ELF-1 (cell line): ENCODE results near the gene CCM2L.

Experiments
- DNase-seq: peaks from one replicate; pipeline ENCODE4 v3.0.0-alpha.2; 2016; ENCODE audit warnings: low read depth, low spot score

CCM2L gene

DNA sequence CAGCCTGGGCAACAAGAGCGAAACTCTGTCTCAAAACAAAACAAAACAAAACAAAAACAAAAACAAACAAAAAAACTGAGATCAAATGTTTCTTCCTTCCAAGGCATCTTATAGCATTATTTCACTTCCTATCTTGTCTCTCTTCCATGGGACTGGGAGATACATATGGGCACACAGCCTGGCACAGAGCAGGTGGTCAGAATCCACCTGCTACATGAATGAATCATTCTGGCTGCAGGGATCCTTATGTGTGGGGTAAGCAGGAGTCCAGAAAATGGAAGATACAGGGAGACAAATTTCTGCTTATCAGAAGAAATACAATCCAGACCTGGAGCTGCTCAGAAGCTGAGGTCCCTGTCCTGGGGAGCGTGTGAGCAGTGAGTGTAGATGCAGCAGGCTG lies 18.2 kb upstream of the CCM2L start:
- DNase-seq: no peak

DNA sequence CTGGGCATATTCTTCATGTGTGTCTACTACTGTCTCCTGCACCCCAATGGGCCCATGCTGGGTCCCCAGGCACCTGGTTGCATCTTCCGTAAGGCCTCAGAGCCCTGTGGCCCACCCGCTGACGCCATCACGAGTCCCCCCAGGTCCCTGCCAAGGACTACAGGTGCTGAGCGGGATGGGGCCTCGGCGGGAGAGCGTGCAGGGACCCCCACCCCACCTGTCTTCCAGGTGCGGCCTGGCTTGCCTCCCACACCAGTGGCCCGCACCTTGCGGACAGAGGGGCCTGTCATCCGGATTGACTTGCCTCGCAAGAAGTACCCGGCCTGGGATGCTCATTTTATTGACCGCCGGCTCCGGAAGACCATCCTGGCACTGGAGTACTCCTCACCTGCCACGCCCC lies 13.2 kb upstream of the CCM2L start:
- DNase-seq: no peak

DNA sequence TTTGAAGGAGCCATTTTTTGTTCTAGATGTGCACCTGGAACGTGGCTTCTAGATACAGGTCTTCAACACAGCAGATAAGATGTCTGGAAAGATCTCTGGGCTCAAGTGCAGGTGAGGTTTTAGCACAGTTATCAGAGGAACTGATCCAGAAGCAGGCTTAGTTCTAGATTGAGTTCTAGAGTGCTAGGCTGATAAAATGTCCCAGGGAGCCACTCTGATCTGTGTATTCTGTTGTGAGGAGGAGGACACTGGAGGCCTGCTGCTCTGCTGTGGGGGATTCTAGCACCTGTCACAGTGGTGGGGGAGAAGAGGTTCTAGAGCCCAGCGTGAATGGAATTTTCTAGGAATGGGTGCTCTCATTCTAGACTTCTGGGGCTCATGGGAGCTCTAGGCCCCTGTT lies 12.0 kb upstream of the CCM2L start:
- no peak for DNase-seq

DNA sequence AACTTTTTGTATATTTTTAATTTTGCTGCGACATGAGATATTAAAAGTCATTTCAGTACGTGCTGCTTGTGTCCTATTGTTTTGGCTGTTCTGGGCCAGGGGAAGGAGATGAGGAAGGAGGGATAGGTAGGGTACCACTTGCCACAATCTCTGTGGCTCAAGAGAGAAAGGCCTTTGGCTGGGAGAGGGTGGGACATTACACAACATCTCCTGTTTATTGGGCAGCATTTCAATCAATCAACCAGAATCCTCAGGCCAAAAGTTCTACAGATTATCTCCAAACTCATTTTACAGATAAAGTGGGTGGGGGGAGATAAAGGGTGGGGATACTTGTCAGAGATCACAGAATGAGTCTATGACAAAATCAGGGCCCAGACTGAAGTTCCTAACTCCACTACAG lies 6.9 kb upstream of the CCM2L start:
- DNase-seq: no peak

DNA sequence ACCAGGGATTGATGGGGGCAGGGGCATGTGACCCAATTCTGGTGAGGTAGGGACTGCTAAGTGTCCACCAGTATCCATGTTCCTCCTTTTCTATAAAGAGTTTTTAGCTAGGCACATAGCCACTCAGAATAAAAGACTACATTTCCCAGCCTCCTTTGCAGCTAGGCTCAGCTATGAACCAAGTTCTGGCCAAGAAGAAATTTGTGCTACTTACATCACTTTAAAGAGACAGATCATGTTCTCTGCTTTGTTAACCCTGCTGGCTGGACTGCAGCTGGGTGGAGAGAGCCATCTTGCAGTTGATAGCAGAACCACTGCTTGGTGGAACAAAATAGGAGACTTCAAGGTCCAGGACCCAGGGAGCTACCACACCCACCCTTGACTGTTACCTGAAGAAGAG lies 5.3 kb upstream of the CCM2L start:
- DNase-seq: no peak

DNA sequence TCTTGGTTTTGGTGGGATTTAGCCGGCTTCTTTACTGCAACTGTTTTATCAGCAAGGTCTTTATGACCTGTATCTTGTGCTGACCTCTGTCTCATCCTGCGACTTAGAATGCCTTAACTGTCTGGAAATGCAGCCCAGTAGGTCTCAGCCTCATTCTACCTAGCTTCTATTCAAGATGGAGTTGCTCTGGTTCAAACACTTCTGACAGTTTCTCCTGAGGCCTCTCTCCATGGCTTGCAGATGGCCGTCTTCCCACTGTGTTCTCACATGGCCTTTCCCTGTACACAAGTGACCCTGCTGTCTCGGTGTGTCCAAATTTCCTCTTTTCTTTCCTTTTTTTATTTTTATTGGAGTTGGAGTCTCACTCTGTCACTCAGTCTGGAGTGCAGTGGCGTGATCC lies 4.2 kb upstream of the CCM2L start:
- no peak for DNase-seq

DNA sequence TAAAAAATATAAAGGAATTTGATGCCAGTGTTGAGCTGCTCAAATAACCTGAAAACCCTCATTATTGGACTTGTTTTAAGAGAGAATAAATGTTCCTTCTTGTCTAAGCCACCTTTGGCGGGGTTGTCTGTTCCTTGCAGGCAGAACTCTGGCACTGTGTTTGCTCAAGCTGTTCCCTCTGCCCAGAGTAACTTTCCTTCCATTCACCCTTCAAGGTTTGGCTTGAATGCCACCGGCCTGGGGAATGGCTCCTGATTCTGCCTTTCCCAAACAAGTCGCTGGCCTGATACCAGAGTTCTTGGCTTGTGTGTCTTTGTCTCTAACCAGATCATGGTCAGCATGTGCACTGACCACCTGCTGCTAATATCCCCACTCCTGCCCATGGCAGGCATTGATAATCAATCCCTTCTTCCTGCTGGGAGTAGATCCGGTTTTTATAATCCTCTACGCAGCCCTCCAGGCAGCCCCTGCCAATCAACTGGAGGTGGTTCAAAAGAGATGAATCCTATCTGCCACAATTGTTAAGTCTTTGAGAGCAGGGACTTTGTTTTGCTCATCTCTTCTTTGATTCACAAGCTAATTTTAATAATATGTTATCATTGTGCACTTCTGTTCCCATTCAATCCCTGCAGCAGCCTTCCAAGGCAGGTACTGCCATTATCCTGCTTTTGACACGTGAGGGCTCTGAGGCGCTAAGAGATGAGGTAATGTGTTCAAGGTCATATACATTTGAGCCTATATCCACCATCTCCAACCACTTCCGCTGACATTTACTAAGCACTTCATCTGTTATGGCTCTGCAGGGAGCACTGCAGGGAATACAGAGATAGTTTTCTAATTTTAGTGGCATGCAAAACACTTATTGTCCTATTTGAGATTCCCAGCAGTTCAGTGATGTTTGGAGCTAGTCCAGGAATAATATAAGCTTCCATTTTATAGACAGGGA lies 3.1 kb upstream of the CCM2L start:
- DNase-seq: no peak

DNA sequence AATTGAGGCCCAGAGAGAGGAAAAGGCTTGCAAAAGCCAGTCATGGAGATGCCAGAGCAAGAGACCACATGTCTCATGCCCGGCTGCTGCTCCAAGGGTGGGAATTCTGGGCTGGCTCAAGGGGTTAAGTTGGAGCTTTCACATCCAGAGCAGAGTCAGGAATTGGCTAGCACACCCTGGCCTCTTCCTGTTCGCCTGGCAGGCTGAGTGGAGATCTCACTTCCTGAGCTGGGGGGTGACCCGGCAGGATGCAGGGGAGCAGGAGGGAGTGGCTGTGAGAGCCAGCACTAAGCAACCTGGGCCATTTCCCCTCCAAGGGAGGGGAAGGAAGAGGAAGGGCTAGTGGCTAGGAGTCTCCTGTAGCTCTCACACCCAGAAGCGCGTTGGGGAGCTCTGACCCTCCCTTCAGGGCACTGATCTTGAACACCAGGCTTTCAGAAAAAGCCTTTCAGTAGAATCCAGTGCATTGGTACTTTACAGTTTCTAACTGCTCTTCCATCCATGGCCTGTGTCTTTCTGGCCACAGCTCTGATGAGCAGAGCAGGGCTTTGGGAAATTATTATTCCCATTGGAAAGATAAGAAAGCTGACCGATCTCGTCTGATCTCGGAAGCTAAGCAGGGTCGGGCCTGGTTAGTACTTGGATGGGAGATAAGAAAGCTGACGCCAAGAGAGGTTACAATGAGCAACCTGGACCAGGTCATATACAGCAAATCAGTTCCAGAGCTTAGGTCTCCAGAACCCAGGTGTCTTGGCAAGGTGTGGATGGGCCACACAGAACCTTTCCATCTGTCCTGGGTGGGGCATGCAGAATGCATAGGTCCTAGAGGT lies 2.2 kb upstream of the CCM2L start:
- DNase-seq: peak; percentile 14

DNA sequence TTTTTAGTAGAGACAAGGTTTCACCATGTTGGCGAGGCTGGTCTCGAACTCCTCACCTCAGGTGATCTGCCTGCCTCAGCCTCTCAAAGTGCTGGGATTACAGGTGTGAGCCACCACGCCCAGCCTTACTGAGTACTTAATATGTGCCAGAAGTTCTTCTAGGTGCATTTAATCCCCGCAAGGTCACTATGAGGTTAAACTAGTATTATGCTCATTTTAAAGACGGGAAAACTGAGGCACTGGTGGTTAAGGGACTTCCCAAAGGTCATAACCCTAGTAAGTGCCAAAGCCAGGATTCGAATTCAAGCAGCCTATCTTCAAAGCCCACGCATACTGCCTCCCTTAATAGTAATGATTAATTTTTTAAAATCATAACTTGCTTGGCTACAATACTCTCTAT lies 674 bp upstream of the CCM2L start:
- DNase-seq: no peak

DNA sequence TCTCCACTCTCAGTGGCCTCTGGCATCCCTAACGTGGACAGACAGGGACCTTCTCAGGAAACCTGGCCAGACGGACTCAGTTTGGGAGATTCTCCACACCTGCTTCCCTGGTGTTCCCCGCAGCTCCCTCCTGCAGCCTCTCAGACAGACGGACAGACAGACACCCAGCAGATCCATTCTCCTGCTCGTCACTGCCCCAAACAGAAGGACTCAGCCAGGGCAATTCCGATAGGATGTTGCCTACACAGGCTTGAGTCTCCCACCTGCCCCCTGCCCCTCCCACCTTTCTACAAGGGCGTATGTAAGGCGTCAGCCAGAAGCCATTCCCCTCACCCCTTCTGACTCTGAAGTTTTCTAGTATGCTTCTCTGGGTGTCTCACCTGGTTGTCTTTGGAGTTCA lies 428 bp downstream of the CCM2L start:
- no peak for DNase-seq

DNA sequence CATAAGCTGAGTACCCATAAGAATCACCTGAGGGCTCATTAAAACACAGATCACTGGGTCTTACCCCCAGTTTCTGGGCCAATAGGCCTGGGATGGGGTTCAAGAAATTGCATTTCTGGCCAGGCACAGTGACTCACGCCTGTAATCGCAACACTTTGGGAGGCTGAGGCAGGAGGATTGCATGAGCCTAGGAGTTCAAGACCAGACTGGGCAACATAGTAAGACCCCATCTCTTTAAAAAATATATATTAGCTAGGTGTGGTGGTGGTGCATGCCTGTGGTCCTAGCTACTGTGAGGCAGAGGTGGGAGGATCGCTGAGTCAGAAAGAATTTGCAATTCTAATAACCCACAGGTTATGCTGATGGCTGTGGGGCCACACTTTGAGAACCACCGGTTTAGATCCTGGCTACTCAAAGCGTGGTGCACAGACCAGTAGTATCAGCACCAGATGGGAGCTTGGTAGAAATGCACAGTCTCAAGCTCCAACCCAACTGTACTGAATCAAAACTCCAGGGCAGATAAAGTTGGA lies 2.0 kb downstream of the CCM2L start:
- DNase-seq: no peak

DNA sequence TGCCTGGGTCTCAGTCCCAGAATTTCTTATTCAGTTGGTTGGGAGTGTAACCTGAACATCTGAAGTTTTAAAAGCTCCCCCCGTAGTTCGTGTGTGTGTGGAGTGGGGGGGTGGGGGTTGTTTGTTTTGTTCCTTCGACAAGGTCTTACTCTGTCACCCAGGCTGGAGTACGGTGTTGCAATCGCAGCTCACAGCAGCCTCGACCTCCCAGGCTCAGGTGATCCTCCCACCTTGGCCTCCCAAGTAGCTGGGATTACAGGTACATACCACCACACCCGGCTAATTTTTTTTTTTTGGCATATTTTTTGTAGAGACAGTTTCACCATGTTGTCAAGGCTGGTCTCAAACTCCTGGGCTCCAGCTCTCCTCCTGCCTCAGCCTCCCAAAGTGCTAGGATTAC lies 3.1 kb downstream of the CCM2L start:
- no peak for DNase-seq

DNA sequence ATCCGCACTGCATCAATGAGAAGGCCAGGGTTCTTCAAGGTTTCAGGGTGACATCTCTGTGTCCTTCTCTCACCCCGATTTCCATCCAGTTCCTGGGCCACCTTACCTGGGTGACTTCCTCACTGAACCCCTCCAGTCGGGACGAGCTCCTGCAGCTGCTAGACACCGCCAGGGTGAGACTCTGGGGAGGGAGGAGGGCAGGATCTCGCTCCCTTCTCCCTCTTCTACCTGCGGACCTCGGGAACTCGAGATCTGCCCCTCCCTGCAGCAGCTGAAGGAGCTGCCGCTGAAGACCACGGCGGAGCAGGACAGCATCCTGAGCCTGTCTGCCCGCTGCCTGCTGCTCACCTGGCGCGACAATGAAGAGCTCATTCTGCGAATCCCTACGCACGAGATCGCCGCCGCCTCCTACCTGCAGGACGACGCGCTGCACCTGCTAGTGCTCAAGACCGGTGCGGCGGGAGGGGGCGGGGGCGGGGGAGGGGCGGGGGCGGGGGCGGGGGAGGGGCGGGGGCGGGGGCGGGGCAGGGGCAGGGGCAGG lies 7.5 kb downstream of the CCM2L start:
- DNase-seq: peak; percentile 89

DNA sequence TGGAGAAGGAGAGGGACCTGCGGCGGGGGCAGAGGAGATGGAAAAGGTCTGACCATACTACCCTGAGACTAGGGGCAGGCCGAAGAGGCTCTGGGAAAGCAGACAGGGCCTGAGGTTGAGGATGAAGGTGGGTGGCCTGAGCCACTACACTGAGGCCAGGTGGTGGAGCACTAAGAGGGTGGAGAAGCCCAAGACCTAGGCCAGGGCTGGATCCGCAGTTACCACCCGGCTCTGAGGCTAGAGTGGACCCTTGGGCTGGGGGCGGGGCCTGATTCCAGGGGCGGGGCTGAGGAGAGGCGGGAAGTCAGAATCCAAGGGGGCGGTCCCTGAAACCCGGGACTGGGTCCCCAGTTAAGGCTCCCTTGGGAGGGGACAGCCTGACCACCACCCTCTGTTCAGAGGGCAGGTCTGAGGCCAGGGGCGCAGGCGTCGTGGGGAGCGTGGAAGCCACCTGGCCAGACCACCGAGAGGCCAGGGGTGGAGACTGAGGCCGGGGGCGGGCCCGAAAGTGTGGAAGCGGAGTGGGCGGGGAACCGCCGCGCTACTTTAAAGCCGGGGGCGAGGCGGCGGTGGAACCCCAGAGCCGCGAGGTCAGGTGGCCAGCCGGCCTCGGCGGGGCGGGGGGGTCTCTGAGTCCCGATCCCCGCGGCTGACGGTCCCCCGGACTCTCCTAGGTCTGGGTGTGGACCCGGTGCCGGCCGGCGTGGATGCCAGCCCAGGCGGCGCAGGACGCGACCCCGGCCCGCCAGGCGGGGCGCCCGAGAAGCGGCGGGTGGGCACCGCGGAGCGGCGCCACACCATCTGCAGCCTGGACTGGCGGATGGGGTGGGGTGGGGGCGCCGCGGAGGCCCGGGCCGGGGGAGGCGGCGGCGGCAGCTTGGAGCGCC lies 8.3 kb downstream of the CCM2L start:
- peak; percentile 91 for DNase-seq

DNA sequence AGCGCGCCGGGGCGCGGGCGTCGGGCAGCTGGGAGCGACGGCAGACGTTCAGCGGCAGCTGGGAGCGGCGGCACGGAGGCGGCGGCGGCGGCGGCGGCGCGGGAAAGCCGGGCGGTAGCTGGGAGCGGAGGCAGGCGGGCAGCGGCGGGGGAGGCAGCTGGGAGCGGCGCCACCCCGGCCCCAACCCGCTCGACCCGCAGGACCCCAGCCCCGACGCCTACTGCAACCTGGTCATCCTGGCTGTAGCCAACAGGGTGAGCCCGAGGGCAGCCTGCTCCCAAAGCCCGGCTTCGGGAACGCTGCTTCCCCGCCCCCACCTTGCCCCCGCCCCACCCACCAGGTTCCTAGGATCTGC lies 8.9 kb downstream of the CCM2L start:
- peak; percentile 50 for DNase-seq

DNA sequence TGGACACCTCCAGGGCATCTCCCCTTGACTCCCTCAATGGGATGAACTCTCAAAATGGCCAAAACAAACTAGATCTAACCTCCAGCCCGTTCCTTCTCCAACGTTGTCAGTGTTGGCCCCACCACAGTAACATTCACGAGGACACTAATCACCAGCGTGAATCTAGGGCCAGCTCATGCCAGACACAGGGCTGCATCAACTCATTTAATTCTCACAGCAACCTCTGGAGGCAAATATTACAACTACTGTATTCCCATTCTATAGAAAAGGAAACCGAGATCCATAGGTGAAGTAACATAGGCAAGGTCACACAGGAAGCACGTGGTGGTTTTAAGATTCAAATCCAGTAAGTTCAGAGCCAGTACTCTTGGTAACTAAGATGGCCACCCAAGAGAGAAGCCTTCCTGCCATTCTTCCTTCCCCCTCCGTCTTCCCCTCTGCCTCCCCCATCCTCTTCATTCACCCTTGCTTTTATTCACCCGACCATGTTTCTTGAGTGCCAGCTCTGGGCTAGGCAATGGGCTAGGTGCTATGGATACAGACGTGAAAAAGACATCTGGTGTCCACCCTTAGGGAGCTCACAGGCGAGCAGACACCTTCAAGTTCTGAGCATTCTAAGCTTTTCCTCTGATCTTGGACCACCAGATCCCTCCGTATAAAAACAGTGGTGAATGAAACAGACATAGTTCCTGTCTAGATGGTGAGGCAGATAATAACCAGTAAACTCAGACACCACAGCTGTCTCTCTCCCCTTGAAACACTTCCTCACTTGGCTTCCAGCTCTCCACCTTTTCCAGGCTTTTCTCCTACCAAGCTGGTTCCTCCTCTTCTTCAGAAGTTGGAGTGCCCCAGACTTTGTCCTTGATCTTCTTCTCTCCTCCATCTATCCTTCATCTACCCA lies 9.6 kb downstream of the CCM2L start:
- DNase-seq: no peak

DNA sequence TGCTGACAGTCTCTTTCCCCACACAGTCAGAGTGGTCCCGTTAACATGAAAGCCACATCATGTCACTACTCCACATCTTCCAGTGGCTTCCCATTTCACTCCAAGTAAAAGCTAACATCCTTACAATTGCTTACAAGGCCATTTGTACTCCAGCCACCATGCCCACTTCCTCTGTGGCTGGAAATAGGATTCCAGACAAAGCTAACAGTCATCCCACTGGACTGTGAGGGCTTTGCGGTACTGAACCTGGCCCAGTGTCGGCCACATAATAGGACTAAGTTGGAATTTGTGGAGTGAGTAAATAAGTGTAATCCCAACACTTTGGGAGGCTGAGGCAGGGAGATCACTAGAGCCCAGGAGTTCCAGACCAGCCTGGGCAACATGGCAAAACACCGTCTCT lies 10.9 kb downstream of the CCM2L start:
- DNase-seq: no peak

DNA sequence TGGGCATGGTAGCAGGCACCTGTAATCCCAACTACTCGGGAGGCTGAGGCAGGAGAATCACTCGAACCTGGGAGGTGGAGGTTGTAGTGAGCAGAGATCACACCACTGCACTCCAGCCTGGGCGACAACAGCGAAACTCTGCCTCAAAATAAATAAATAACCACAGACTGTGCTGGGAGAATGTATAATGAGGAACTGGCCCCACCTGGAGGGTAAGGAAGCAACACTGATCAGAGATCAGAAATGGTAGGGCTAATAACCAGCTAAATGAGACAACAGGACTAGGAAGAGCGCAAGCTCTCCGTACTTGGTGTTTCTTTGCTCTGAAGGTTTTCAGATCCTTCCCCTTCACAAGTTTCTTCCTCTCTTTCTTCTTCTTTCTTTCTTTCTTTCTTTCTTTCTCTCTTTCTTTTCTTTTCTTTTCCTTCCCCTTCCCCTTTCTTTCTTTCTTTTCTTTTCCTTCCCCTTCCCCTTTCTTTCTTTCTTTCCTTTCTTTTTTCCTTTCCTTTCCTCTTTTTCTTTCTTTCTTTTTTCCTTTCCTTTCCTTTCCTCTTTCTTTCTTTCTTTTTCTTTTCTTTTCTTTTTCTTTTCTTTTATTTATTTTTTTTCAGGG lies 14.6 kb downstream of the CCM2L start:
- no peak for DNase-seq

DNA sequence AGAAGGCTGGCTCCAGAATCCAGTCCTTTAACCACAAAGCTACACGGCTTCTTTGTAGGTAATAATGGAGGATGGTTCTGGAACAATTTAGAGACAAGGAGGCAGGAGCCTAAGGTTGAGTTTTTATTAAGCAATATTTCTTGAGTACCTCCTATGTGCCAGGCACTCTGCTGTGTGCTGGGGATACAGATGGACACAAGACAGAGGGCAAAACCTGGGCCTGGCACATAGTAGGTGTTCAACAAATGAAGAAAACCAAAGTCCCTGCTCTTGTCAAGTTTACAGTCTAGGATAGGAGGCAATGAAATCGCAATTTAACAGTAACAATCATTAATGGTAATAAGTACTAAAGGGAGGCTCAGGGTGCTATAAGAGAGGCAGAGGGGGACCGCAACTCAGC lies 17.4 kb downstream of the CCM2L start:
- DNase-seq: no peak
